HepG2 (cell line): ENCODE results near the gene UQCC5. TPM values are rescaled to one million over a fixed set of nuclear protein-coding genes. Genes with fewer than 3 reads are reported as not detected.

Experiments used
- HES4 ChIP-seq: sonication (generic); formaldehyde crosslinking; IDR thresholded peaks from 2 replicates; pipeline ENCODE4 v1.9.0; 2021; ENCODE audit warnings: mild to moderate bottlenecking, missing genetic modification reagents, borderline replicate concordance
- JUNB ChIP-seq: sonication (generic); formaldehyde crosslinking; IDR thresholded peaks from 2 replicates; pipeline ENCODE4 v1.8.0; 2022; ENCODE audit warnings: missing genetic modification reagents, mild to moderate bottlenecking, borderline replicate concordance
- KDM3A ChIP-seq: IDR thresholded peaks from 2 replicates; pipeline ENCODE4 v1.6.1; 2018; ENCODE audit warnings: low read depth, missing compliant biosample characterization
- MAFF ChIP-seq: IDR thresholded peaks from 2 replicates; pipeline ENCODE4 v1.6.1; 2011; ENCODE audit warnings: low read depth, low read length, improper control_type of control experiment
- NFKB2 ChIP-seq: sonication (generic); formaldehyde crosslinking; IDR thresholded peaks from 2 replicates; pipeline ENCODE4 v1.4.0; 2020; ENCODE audit warnings: missing genetic modification reagents, borderline replicate concordance
- STAG1 ChIP-seq: sonication (generic); formaldehyde crosslinking; IDR thresholded peaks from 2 replicates; pipeline ENCODE4 v1.4.0; 2020; ENCODE audit warnings: missing genetic modification reagents
- ZBTB7A ChIP-seq: sonication (generic); formaldehyde crosslinking; IDR thresholded peaks from 2 replicates; pipeline ENCODE4 v1.8.0; 2022; ENCODE audit warnings: mild to moderate bottlenecking, missing genetic modification reagents
- ZNF33A ChIP-seq: sonication (generic); formaldehyde crosslinking; IDR thresholded peaks from 2 replicates; pipeline ENCODE4 v1.5.1; 2020; ENCODE audit warnings: missing genetic modification reagents, mild to moderate bottlenecking, moderate library complexity, borderline replicate concordance
- ZNF441 ChIP-seq: sonication (generic); formaldehyde crosslinking; IDR thresholded peaks from 2 replicates; pipeline ENCODE4 v1.7.0; 2021; ENCODE audit warnings: missing genetic modification reagents, borderline replicate concordance
- ZNF619 ChIP-seq: sonication (generic); formaldehyde crosslinking; IDR thresholded peaks from 2 replicates; pipeline ENCODE4 v1.4.0; 2020; ENCODE audit warnings: mild to moderate bottlenecking, missing genetic modification reagents
- ZNF709 ChIP-seq: sonication (generic); formaldehyde crosslinking; IDR thresholded peaks from 2 replicates; pipeline ENCODE4 v1.5.0; 2020; ENCODE audit warnings: mild to moderate bottlenecking, missing genetic modification reagents
- ZSCAN31 ChIP-seq: sonication (generic); formaldehyde crosslinking; IDR thresholded peaks from 2 replicates; pipeline ENCODE4 v1.5.0; 2020; ENCODE audit warnings: low read depth, mild to moderate bottlenecking, missing genetic modification reagents
- polyA plus RNA-seq, 8 experiments: library from polyadenylated mRNA; depleted of rRNA in 3 of 8; stranded (reverse) in 7 of 8; unstranded in 1 of 8; fragments of >200 nt; fragmentation: Illumina TruSeq in 4 of 8; extraction: Trizol in 4 of 8; gene quantifications; 2 replicates each; pipeline versions ENCODE4 v1.2.1 to v1.2.3, GENCODE V29; 2011 to 2016; ENCODE audit warnings: low read depth in 4 of 8, missing spikeins in 1 of 8, mixed read lengths in 1 of 8; ENCODE audit not compliant: insufficient read depth in 1 of 8
- total RNA-seq, 5 experiments: library from RNA; depleted of rRNA; stranded (reverse); fragments of >200 nt; fragmentation: Illumina TruSeq; extraction: Trizol; gene quantifications; 2 replicates each; pipeline ENCODE4 v1.2.3, GENCODE V29; 2016; ENCODE audit warnings: low read depth in 1 of 5
- TF ChIP-seq, protein P1 (sequence below), 2 experiments: IDR thresholded peaks; 2 replicates each; pipeline ENCODE4 v1.6.1; 2011 to 2012; ENCODE audit warnings: low read length in 2 of 2, borderline replicate concordance in 1 of 2, low read depth in 1 of 2, mild to moderate bottlenecking in 1 of 2, moderate library complexity in 1 of 2
- TF ChIP-seq, protein P2 (sequence below): sonication (generic); formaldehyde crosslinking; IDR thresholded peaks from 2 replicates; pipeline ENCODE4 v1.4.0; 2020; ENCODE audit warnings: missing genetic modification reagents
- TF ChIP-seq, protein P3 (sequence below): sonication (generic); formaldehyde crosslinking; IDR thresholded peaks from 2 replicates; pipeline ENCODE4 v1.4.0; 2020; ENCODE audit warnings: missing genetic modification reagents
- TF ChIP-seq, protein P4 (sequence below): sonication (generic); formaldehyde crosslinking; IDR thresholded peaks from 2 replicates; pipeline ENCODE4 v1.8.0; 2022; ENCODE audit warnings: missing genetic modification reagents, low read depth, mild to moderate bottlenecking, borderline replicate concordance
- TF ChIP-seq, protein P5 (sequence below): sonication (generic); formaldehyde crosslinking; IDR thresholded peaks from 2 replicates; pipeline ENCODE4 v1.5.0; 2020; ENCODE audit warnings: mild to moderate bottlenecking, missing genetic modification reagents
- TF ChIP-seq, protein P6 (sequence below): sonication (generic); formaldehyde crosslinking; IDR thresholded peaks from 2 replicates; pipeline ENCODE4 v1.4.0; 2020; ENCODE audit warnings: low read depth, mild to moderate bottlenecking, missing genetic modification reagents

The UQCC5 gene
- total and polyA plus RNA-seq, 2 of the 13 experiments (the other 11 are each of a cell fraction or from before 2014, with no cell fraction given) = 15.4 to 29.5 TPM

DNA sequence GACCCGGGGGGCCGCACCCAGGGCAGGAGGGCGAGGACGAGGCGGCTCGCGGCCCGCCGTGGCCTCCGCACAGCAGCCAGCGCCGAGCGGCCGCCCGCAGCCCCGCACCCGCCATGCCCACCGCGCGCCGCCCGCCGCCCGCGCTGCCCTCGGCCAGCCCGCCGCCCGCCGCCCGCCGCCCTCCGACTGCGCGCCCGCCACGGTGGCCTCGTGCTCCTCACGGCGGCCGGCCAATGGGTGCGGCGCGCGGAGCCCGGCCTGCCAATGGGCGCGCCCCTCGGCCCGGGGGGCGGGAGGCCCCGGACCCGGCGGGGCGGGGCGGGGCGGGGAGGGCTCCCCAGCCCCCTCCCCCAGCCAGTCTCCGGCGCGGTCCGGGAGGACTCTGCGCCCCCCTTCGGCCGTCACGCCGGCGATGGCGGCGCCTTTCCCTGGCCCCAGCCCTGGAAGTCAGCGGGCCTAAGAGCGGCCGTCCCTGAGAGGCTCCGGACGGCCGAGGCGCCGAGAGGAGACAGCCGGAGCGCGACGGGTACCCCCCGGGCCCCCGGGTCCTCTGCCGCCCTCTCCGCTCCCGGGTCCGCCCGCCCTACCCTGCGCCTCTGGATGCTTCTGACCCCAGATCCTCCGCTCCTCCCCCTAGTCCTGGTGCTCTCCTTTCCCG is 2.7 kb upstream of the UQCC5 start, which contains the start of gene NT5DC2 (continued):
- TF ChIP-seq, protein P1, sequence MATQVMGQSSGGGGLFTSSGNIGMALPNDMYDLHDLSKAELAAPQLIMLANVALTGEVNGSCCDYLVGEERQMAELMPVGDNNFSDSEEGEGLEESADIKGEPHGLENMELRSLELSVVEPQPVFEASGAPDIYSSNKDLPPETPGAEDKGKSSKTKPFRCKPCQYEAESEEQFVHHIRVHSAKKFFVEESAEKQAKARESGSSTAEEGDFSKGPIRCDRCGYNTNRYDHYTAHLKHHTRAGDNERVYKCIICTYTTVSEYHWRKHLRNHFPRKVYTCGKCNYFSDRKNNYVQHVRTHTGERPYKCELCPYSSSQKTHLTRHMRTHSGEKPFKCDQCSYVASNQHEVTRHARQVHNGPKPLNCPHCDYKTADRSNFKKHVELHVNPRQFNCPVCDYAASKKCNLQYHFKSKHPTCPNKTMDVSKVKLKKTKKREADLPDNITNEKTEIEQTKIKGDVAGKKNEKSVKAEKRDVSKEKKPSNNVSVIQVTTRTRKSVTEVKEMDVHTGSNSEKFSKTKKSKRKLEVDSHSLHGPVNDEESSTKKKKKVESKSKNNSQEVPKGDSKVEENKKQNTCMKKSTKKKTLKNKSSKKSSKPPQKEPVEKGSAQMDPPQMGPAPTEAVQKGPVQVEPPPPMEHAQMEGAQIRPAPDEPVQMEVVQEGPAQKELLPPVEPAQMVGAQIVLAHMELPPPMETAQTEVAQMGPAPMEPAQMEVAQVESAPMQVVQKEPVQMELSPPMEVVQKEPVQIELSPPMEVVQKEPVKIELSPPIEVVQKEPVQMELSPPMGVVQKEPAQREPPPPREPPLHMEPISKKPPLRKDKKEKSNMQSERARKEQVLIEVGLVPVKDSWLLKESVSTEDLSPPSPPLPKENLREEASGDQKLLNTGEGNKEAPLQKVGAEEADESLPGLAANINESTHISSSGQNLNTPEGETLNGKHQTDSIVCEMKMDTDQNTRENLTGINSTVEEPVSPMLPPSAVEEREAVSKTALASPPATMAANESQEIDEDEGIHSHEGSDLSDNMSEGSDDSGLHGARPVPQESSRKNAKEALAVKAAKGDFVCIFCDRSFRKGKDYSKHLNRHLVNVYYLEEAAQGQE (IDR thresholded peaks at IDR 0.05; ENCODE audit: borderline replicate concordance in 1 of 2, low read depth in 1 of 2, low read length in 2 of 2) = no peak
- TF ChIP-seq ZSCAN31 (CRISPR knock-in tag) (peak; percentile 76), ZNF619 (CRISPR knock-in tag) (no peak), ZNF441 (CRISPR knock-in tag) (no peak), HES4 (CRISPR knock-in tag) (peak; percentile 96), NFKB2 (CRISPR knock-in tag) (no peak), ZNF33A (CRISPR knock-in tag) (no peak; the same call in 1 of the 2 replicates), MAFF (no peak), KDM3A (CRISPR knock-in tag) (no peak), JUNB (CRISPR knock-in tag) (no peak), ZBTB7A (CRISPR knock-in tag) (no peak), ZNF709 (CRISPR knock-in tag) (peak; percentile 97), STAG1 (CRISPR knock-in tag) (no peak)
- TF ChIP-seq, protein P2, sequence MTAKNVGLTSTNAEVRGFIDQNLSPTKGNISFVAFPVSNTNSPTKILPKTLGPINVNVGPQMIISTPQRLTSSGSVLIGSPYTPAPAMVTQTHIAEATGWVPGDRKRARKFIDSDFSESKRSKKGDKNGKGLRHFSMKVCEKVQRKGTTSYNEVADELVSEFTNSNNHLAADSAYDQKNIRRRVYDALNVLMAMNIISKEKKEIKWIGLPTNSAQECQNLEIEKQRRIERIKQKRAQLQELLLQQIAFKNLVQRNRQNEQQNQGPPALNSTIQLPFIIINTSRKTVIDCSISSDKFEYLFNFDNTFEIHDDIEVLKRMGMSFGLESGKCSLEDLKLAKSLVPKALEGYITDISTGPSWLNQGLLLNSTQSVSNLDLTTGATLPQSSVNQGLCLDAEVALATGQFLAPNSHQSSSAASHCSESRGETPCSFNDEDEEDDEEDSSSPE = 0 out of 2 replicates have a peak, but pooled peaks have one; percentile 11
- TF ChIP-seq, protein P3, sequence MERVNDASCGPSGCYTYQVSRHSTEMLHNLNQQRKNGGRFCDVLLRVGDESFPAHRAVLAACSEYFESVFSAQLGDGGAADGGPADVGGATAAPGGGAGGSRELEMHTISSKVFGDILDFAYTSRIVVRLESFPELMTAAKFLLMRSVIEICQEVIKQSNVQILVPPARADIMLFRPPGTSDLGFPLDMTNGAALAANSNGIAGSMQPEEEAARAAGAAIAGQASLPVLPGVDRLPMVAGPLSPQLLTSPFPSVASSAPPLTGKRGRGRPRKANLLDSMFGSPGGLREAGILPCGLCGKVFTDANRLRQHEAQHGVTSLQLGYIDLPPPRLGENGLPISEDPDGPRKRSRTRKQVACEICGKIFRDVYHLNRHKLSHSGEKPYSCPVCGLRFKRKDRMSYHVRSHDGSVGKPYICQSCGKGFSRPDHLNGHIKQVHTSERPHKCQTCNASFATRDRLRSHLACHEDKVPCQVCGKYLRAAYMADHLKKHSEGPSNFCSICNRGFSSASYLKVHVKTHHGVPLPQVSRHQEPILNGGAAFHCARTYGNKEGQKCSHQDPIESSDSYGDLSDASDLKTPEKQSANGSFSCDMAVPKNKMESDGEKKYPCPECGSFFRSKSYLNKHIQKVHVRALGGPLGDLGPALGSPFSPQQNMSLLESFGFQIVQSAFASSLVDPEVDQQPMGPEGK = peak; percentile 96
- TF ChIP-seq, protein P4, sequence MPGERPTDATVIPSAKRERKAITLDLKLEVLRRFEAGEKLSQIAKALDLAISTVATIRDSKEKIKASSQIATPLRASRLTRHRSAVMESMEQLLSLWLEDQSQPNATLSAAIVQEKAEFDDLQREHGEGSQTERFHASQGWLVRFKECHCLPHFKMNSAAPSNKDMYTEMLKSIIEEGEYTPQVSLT = no peak
- TF ChIP-seq, protein P5, sequence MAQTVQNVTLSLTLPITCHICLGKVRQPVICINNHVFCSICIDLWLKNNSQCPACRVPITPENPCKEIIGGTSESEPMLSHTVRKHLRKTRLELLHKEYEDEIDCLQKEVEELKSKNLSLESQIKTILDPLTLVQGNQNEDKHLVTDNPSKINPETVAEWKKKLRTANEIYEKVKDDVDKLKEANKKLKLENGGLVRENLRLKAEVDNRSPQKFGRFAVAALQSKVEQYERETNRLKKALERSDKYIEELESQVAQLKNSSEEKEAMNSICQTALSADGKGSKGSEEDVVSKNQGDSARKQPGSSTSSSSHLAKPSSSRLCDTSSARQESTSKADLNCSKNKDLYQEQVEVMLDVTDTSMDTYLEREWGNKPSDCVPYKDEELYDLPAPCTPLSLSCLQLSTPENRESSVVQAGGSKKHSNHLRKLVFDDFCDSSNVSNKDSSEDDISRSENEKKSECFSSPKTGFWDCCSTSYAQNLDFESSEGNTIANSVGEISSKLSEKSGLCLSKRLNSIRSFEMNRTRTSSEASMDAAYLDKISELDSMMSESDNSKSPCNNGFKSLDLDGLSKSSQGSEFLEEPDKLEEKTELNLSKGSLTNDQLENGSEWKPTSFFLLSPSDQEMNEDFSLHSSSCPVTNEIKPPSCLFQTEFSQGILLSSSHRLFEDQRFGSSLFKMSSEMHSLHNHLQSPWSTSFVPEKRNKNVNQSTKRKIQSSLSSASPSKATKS (CRISPR knock-in tag) = no peak
- TF ChIP-seq, protein P6, sequence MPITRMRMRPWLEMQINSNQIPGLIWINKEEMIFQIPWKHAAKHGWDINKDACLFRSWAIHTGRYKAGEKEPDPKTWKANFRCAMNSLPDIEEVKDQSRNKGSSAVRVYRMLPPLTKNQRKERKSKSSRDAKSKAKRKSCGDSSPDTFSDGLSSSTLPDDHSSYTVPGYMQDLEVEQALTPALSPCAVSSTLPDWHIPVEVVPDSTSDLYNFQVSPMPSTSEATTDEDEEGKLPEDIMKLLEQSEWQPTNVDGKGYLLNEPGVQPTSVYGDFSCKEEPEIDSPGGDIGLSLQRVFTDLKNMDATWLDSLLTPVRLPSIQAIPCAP (CRISPR knock-in tag) = no peak
